Endodermal cell (in vitro differentiated cells): ENCODE measurements around the gene ZNF692. TPM values are rescaled to one million over a fixed set of nuclear protein-coding genes. Genes with fewer than 3 reads are reported as not detected.
A peak's percentile ranks its signal among the peaks of the same experiment; 100 is the strongest.

Source experiments
- DNase-seq: peaks from one replicate; pipeline ENCODE4 v3.0.0-alpha.2; 2017
- H3K27ac ChIP-seq: 2 replicates; pipeline ENCODE4 v1.5.1; 2013; ENCODE audit warnings: mild to moderate bottlenecking, low read depth, low read length, moderate library complexity
- H3K27me3 ChIP-seq: 2 replicates; pipeline ENCODE4 v1.6.1; 2013; ENCODE audit warnings: mild to moderate bottlenecking, low read length, moderate library complexity; ENCODE audit not compliant: insufficient read depth, control insufficient read depth, poor library complexity, severe bottlenecking
- H3K36me3 ChIP-seq: 2 replicates; pipeline ENCODE4 v1.7.0; 2013; ENCODE audit warnings: mild to moderate bottlenecking, low read length, moderate library complexity; ENCODE audit not compliant: control insufficient read depth, insufficient read depth
- H3K4me1 ChIP-seq: one replicate; pipeline ENCODE4 v1.7.0; 2013; ENCODE audit warnings: low read length; ENCODE audit not compliant: control insufficient read depth, insufficient read depth
- H3K4me3 ChIP-seq: 2 replicates; pipeline ENCODE4 v1.5.1; 2013; ENCODE audit warnings: mild to moderate bottlenecking, low read length, moderate library complexity
- H3K9ac ChIP-seq: 2 replicates; pipeline ENCODE4 v1.6.1; 2013; ENCODE audit warnings: mild to moderate bottlenecking, low read length, moderate library complexity; ENCODE audit not compliant: poor library complexity, severe bottlenecking; ENCODE audit errors: extremely low read depth
- H3K9me3 ChIP-seq: 2 replicates; pipeline ENCODE4 v1.6.1; 2013; ENCODE audit warnings: mild to moderate bottlenecking, low read length, moderate library complexity; ENCODE audit not compliant: control insufficient read depth
- H3K27ac Mint-ChIP-seq: 2 replicates; pipeline ENCODE4 v1.8.0; 2020; ENCODE audit warnings: mixed read lengths
- H3K27me3 Mint-ChIP-seq: 2 replicates; pipeline ENCODE4 v1.8.0; 2021; ENCODE audit warnings: mild to moderate bottlenecking, mixed read lengths; ENCODE audit not compliant: insufficient read depth
- H3K36me3 Mint-ChIP-seq: 2 replicates; pipeline ENCODE4 v1.8.0; 2020; ENCODE audit warnings: low read depth, mixed read lengths
- H3K4me1 Mint-ChIP-seq: 2 replicates; pipeline ENCODE4 v1.8.0; 2020; ENCODE audit warnings: mixed read lengths
- H3K4me3 Mint-ChIP-seq: 2 replicates; pipeline ENCODE4 v1.8.0; 2020; ENCODE audit warnings: mild to moderate bottlenecking, moderate library complexity, mixed read lengths
- H3K9me3 Mint-ChIP-seq: 2 replicates; pipeline ENCODE4 v1.8.0; 2020; ENCODE audit warnings: mild to moderate bottlenecking, mixed read lengths
- WGBS, 2 experiments: methylation state at CpG; one replicate each; pipeline versions ENCODE4 v1.1.5 to v1.1.7; 2013; ENCODE audit warnings: missing lambda C conversion rate in 2 of 2, mixed read lengths in 1 of 2; ENCODE audit not compliant: insufficient coverage in 1 of 2, insufficient read length in 1 of 2; 5-methylcytosine and 5-hydroxymethylcytosine counted together
- total RNA-seq, 2 donors: library from RNA; stranded (reverse); fragmentation: NEBNext Ultra II Directional in 1 of 2; extraction: Animal tissue kit (Norgen Biotek cat#: 25700) in 1 of 2; gene quantifications; 2 replicates in 1 of 2; 3 replicates in 1 of 2; pipeline ENCODE4 v1.2.1, GENCODE V29; 2021
- TF ChIP-seq, protein P1 (sequence below): fragments of 200-600 bp; sonication (generic); conservative IDR thresholded peaks from 2 replicates; pipeline ENCODE4 v1.5.0; 2021; ENCODE audit warnings: antibody characterized with exemption, mild to moderate bottlenecking

The ZNF692 gene
- total RNA-seq, 2 donors from 2014 or later: 47.6 to 50.3 TPM

DNA sequence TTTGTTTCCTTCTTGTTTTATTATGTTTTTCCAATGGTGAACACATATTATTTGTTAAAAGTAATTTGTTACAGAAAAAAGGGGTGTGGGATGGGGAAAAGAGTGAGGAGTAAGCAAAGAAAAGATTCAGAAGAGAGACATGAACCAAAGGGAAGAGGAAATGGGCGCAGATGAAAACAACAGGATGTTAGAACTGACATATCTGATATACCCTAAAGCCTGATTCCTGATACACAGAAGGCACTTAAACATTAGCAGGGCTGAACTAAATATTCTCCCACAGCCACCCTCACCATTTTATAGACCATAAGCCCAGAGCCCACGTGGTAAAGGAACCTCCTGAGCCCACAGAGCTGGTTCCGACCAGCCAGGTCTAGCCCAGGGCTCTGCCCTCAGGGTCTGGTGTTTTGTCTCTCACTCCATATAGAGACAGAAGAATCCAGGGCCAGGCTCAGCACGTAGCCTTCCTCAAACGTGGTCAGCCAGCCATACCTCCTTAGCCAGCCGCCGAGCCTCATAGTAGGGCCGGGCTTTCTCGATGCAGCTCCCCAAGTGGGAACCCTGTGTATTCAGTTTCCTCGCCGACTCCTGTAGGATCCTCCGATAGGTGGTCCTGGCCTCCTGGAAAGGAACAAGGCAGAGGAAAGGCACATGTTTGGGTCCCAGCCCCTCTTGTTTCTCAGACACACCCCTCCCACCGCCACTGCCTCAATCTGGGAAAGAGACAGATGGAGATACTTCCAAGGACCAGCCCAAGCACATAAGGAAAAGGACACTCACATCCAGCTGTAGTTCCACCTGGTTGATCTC is 42.6 kb downstream of the ZNF692 start:
- Histone ChIP-seq H3K9ac (no peak overlapping the region), H3K27me3 (no peaks in the 10 kb centered on the region), H3K4me1 (no peaks in the 10 kb centered on the region), H3K36me3 (peaks cover 52% of the 10 kb centered on the region), H3K27ac (no peak overlapping the region), H3K4me3 (no peak overlapping the region), H3K9me3 (no peaks in the 10 kb centered on the region)
- TF ChIP-seq, protein P1, sequence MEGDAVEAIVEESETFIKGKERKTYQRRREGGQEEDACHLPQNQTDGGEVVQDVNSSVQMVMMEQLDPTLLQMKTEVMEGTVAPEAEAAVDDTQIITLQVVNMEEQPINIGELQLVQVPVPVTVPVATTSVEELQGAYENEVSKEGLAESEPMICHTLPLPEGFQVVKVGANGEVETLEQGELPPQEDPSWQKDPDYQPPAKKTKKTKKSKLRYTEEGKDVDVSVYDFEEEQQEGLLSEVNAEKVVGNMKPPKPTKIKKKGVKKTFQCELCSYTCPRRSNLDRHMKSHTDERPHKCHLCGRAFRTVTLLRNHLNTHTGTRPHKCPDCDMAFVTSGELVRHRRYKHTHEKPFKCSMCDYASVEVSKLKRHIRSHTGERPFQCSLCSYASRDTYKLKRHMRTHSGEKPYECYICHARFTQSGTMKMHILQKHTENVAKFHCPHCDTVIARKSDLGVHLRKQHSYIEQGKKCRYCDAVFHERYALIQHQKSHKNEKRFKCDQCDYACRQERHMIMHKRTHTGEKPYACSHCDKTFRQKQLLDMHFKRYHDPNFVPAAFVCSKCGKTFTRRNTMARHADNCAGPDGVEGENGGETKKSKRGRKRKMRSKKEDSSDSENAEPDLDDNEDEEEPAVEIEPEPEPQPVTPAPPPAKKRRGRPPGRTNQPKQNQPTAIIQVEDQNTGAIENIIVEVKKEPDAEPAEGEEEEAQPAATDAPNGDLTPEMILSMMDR: no peak
- Mint-ChIP-seq H3K9me3 (no peaks in the 10 kb centered on the region), H3K27ac (peak overlapping the region; percentile 85), H3K4me1 (peaks cover 2% of the 10 kb centered on the region), H3K27me3 (no peaks in the 10 kb centered on the region), H3K36me3 (peaks cover 65% of the 10 kb centered on the region), H3K4me3 (no peak overlapping the region)
- 92% methylated on average over 4 to 13 of the region's 13 CpGs for WGBS, 2 experiments
- no peak for DNase-seq

DNA sequence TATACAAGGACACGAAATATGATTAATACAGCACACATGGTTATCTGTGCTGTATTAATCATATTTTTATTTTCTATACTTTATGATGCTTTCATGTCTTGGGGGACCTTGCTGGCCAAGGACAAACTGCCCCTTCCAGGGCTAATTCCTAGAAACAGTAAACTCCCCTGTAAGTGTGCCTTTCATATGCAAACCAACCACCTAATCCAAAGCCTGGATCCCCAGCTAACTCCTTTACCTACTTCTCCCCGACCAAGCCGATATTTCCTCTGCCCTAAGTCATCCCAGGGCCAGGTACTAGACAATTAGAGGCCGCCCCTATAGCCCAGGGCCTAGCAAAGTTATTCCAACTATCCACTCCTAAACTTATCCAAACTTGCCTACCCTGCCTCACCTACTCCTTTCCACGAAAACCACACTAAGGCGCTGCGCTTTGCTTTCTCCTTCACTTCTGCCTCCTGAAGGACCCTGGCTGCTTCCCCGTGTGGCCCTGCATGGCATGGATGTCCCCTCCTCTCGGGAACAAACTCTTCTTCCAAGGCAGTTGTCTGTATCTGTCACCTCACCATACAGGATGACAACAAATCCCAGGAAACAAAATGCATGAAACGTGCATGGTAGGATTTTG is 43.4 kb downstream of the ZNF692 start:
- DNase-seq: no peak
- Histone ChIP-seq H3K27ac (no peak overlapping the region), H3K36me3 (peaks cover 45% of the 10 kb centered on the region), H3K9ac (no peak overlapping the region), H3K4me1 (no peaks in the 10 kb centered on the region), H3K4me3 (no peak overlapping the region), H3K9me3 (no peaks in the 10 kb centered on the region), H3K27me3 (no peaks in the 10 kb centered on the region)
- Mint-ChIP-seq H3K4me1 (peaks cover 2% of the 10 kb centered on the region), H3K4me3 (no peak overlapping the region), H3K9me3 (no peaks in the 10 kb centered on the region), H3K36me3 (peaks cover 68% of the 10 kb centered on the region), H3K27me3 (no peaks in the 10 kb centered on the region), H3K27ac (peak overlapping the region; percentile 16)
- TF ChIP-seq, protein P1: no peak
- WGBS, 2 experiments: 94 to 96% methylated on average over 6 to 10 of the region's 10 CpGs

DNA sequence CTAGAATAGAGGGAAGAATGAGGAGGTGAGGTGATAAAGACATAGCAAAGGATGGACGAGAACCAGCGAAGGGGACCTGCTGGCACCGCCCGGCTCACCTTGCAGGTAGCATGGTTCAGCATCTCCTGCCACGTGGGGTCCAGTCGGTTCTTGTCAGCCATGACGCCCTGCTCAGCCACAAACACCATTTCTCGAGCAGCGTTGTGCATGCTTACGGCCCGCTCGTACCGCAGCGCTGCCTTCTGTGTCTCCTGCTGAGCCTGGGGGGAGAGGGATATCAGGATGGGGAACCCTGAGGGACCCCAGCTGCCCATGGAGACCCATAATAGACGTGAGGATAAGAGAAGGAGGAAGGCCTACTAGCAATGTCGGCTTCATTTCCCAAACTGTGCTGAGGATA is 44.5 kb downstream of the ZNF692 start:
- Mint-ChIP-seq H3K36me3 (peaks cover 62% of the 10 kb centered on the region), H3K27ac (no peak overlapping the region)

More for the DNA sequence above, 44.5 kb downstream of the ZNF692 start:
- Histone ChIP-seq H3K36me3 (peaks cover 39% of the 10 kb centered on the region), H3K27me3 (no peaks in the 10 kb centered on the region), H3K27ac (no peak overlapping the region), H3K9ac (no peak overlapping the region), H3K4me3 (no peak overlapping the region), H3K9me3 (no peaks in the 10 kb centered on the region), H3K4me1 (no peaks in the 10 kb centered on the region)
- no peaks in the 10 kb centered on the region for H3K27me3 Mint-ChIP-seq
- no peak overlapping the region for H3K4me3 Mint-ChIP-seq
- no peaks in the 10 kb centered on the region for H3K9me3 Mint-ChIP-seq
- H3K4me1 Mint-ChIP-seq: peaks cover 2% of the 10 kb centered on the region
- TF ChIP-seq, protein P1: no peak
- no peak for DNase-seq
- 91 to 93% methylated on average over 7 to 16 of the region's 16 CpGs for WGBS, 2 experiments
